K562 (cell line): ENCODE results near the gene MYLK4. TPM values are rescaled to one million over a fixed set of nuclear protein-coding genes. Genes with fewer than 3 reads are reported as not detected.

Source experiments
- ATAC-seq: fragments of 200-7000 bp; cut with Tn5 transposase; 3 replicates; pipeline ENCODE4 v1.9.1; 2020; ENCODE audit warnings: moderate library complexity
- BruUV-seq: library from RNA; stranded (reverse); fragments of 400-500 nt; replicated peaks from 2 replicates; lab custom pipeline; 2021; lab: Mats Ljungman, UMichigan
- CTCF ChIA-PET: fragments of 300-600 bp; formaldehyde crosslinking; extraction: SDS; loops from one replicate; lab custom pipeline; 2021; ENCODE audit warnings: low intra/inter-chr PET ratio; lab: Yijun Ruan, JAX
- POLR2A ChIA-PET: fragments of 300-600, 350-650 bp; sonication (Branson Sonifier 250); formaldehyde crosslinking; extraction: SDS; loops from one replicate; lab custom pipeline; 2021; ENCODE audit warnings: antibody characterized with exemption, inconsistent platforms; lab: Yijun Ruan, JAX
- DNase-seq, 4 experiments: peaks; one replicate each; pipeline versions ENCODE4 v3.0.0 to v3.0.0-alpha.2; 2011 to 2018; ENCODE audit warnings: low spot score in 3 of 4, mixed read lengths in 3 of 4; ENCODE audit errors: extremely low read depth in 1 of 4
- FAIRE-seq: peaks from 2 replicates; lab custom pipeline; 2011; peaks lifted over from hg19 to GRCh38; lab: Jason Lieb, UNC
- H2AFZ ChIP-seq: 2 replicates; pipeline ENCODE4 v1.6.0; 2011; ENCODE audit warnings: low read depth, low read length, control low read depth, inconsistent platforms
- H3K27ac ChIP-seq: fragments of 200-600 bp; 3 replicates; pipeline ENCODE4 v1.8.0; 2011; ENCODE audit warnings: low read depth, mild to moderate bottlenecking, control low read depth, inconsistent platforms, low read length, moderate library complexity, mixed read lengths; ENCODE audit errors: extremely low read depth
- H3K27me3 ChIP-seq, 2 experiments: fragments of 300-600 bp in 1 of 2; 2 replicates in 1 of 2; 3 replicates in 1 of 2; pipeline versions ENCODE4 v1.6.0 to v1.8.0; 2011; ENCODE audit warnings: inconsistent platforms in 2 of 2, low read length in 2 of 2, mild to moderate bottlenecking in 1 of 2, mixed read lengths in 1 of 2, moderate library complexity in 1 of 2; ENCODE audit not compliant: control insufficient read depth in 2 of 2, insufficient read depth in 2 of 2
- H3K36me3 ChIP-seq: fragments of 300-600 bp; 3 replicates; pipeline ENCODE4 v1.8.0; 2011; ENCODE audit warnings: mild to moderate bottlenecking, low read length, inconsistent platforms; ENCODE audit not compliant: control insufficient read depth, insufficient read depth
- H3K4me1 ChIP-seq, 2 experiments: fragments of 200-600 bp in 1 of 2; replicated peaks in 1 of 2; 2 replicates in 1 of 2; 3 replicates in 1 of 2; pipeline versions ENCODE4 v1.5.1 to v1.8.0; 2011; ENCODE audit warnings: inconsistent platforms in 2 of 2, low read length in 2 of 2, mild to moderate bottlenecking in 1 of 2, mixed read lengths in 1 of 2, moderate library complexity in 1 of 2; ENCODE audit not compliant: control insufficient read depth in 2 of 2, insufficient read depth in 2 of 2
- H3K4me2 ChIP-seq: 2 replicates; pipeline ENCODE4 v1.6.1; 2011; ENCODE audit warnings: low read length, control low read depth, inconsistent platforms, mixed read lengths; ENCODE audit not compliant: insufficient read depth
- H3K4me3 ChIP-seq: fragments of 200-600 bp; sonication (generic), shearing (Covaris generic); 2 replicates; pipeline ENCODE4 v1.5.1; 2016; ENCODE audit warnings: control low read depth, inconsistent platforms
- H3K79me2 ChIP-seq: fragments of 200-600 bp; 3 replicates; pipeline ENCODE4 v1.8.0; 2011; ENCODE audit warnings: low read length, inconsistent platforms; ENCODE audit not compliant: control insufficient read depth, insufficient read depth
- H3K9ac ChIP-seq, 2 experiments: 2 replicates each; pipeline versions ENCODE4 v1.6.0 to v1.6.1; 2011; ENCODE audit warnings: low read depth in 2 of 2, low read length in 2 of 2, control low read depth in 1 of 2, inconsistent platforms in 1 of 2, mild to moderate bottlenecking in 1 of 2, mixed read lengths in 1 of 2; ENCODE audit not compliant: insufficient read depth in 1 of 2
- H3K9me1 ChIP-seq: one replicate; pipeline ENCODE4 v1.6.0; 2011; ENCODE audit warnings: inconsistent platforms, mild to moderate bottlenecking, low read length, moderate library complexity; ENCODE audit not compliant: control insufficient read depth, insufficient read depth
- H3K9me3 ChIP-seq: replicated peaks from 2 replicates; pipeline ENCODE4 v1.5.1; 2011; ENCODE audit warnings: low read depth, low read length, inconsistent platforms; ENCODE audit not compliant: control insufficient read depth, insufficient read depth
- H4K20me1 ChIP-seq: replicated peaks from 2 replicates; pipeline ENCODE4 v1.6.1; 2011; ENCODE audit warnings: low read length, inconsistent platforms, mixed read lengths; ENCODE audit not compliant: control insufficient read depth, insufficient read depth
- ADNP ChIP-seq: fragments of 200-800 bp; sonication (Bioruptor generic); IDR thresholded peaks from 2 replicates; pipeline ENCODE4 v1.6.1; 2016; ENCODE audit warnings: missing genetic modification characterization, missing compliant biosample characterization
- BCOR ChIP-seq: fragments of 450-650 bp; IDR thresholded peaks from 2 replicates; pipeline ENCODE4 v1.6.1; 2016
- RBM25 ChIP-seq: fragments of 200-400 bp; formaldehyde crosslinking; IDR thresholded peaks from 2 replicates; pipeline ENCODE4 v1.6.1; 2018; ENCODE audit warnings: low read length, low read depth, moderate library complexity; ENCODE audit not compliant: severe bottlenecking
- ZNF140 ChIP-seq: fragments of 250-450 bp; sonication (Bioruptor Pico); IDR thresholded peaks from 2 replicates; pipeline ENCODE4 v1.8.0; 2021; ENCODE audit warnings: moderate library complexity, mild to moderate bottlenecking, inconsistent platforms
- ZNF197 ChIP-seq: fragments of 200-800 bp; sonication (Bioruptor generic); IDR thresholded peaks from 2 replicates; pipeline ENCODE4 v1.6.1; 2016; ENCODE audit warnings: low read depth, missing genetic modification characterization, missing compliant biosample characterization
- ZNF24 ChIP-seq: fragments of 450-650 bp; IDR thresholded peaks from 2 replicates; pipeline ENCODE4 v1.6.1; 2016
- ZNF436 ChIP-seq: fragments of 250-450, 450-650 bp; sonication (Bioruptor Pico); formaldehyde crosslinking; IDR thresholded peaks from 2 replicates; pipeline ENCODE4 v1.7.0; 2020; ENCODE audit warnings: mild to moderate bottlenecking
- WGBS: fragments of 100-300 bp; shearing (Covaris generic); methylation state at CpG from one replicate; pipeline ENCODE4 v1.1.6; 2016; ENCODE audit warnings: low coverage, mixed read lengths; ENCODE audit not compliant: insufficient coverage; ENCODE audit errors: missing lambda C conversion rate; 5-methylcytosine and 5-hydroxymethylcytosine counted together
- in situ Hi-C: fragments of 300-500 bp; cut with MboI; formaldehyde crosslinking; loops from 4 replicates; pipeline ENCODE4 v1.15.0; 2018; ENCODE audit warnings: inconsistent platforms, mixed read lengths
- intact Hi-C: fragments of 100-400 bp; cut with micrococcal nuclease; formaldehyde crosslinking; loops from 2 replicates; pipeline ENCODE4 v1.14.2; 2022
- polyA plus RNA-seq, 8 experiments: library from polyadenylated mRNA; depleted of rRNA in 4 of 8; stranded (reverse) in 5 of 8; unstranded in 3 of 8; fragments of >200 nt; fragmentation: Nextera tagmentation in 2 of 8; fragmentation: Illumina TruSeq in 1 of 8; extraction: Ambion mirVana in 2 of 8; extraction: Trizol in 1 of 8; gene quantifications; 2 replicates each; pipeline versions ENCODE4 v1.2.1 to v1.2.3, GENCODE V29; 2011 to 2014; ENCODE audit warnings: inconsistent platforms in 1 of 8, missing spikeins in 1 of 8
- total RNA-seq, 7 experiments: library from RNA; depleted of rRNA in 6 of 7; stranded (reverse); fragments of >200 nt in 6 of 7; fragmentation: Illumina TruSeq in 2 of 7; extraction: Trizol in 2 of 7; gene quantifications; 2 replicates each; pipeline versions ENCODE4 v1.2.1 to v1.2.3, GENCODE V29; 2011 to 2021; ENCODE audit warnings: low replicate concordance in 1 of 7

The MYLK4 gene
- total and polyA plus RNA-seq, 9 of the 15 experiments (the other 6 are each of a cell fraction or from before 2014, with no cell fraction given), result 0.01 to 0.15 (median 0.06) TPM

DNA sequence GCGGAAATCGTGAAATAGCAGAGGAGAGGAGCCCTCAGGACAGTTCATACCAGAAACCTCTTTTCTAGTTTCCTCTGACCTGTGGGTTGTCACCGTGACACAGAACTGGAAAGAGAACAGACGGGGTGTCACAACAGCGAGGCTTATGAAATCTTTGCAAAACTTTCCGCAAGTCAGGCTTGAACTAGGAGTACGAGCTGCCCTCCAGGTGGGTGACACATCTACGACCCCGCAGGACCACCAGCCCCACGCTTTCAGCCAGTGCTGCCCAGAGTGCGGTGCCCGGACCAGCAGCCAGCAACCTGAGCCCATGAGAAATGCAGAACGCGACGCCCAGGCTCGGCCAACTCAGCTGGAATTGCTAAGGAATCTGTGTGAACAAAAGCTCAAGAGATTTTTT is 45.2 kb upstream of the MYLK4 start:
- ATAC-seq (no peak), DNase-seq (no peak), FAIRE-seq (no peak)
- ChIA-PET POLR2A (interaction anchor here (1.8 to 2.8 kb wide), 2 partner anchors 13 to 19 kb away, joined by 4 to 12 read pairs; no protein-coding TSS in a partner anchor), CTCF (no interaction called here)
- BruUV-seq, result no TSS peak
- WGBS, result 96% methylated on average over 16 of the region's 16 CpGs
- no peak overlapping the region for H3K4me3 ChIP-seq
- H3K27me3 ChIP-seq, result no peaks in the 10 kb centered on the region
- in situ Hi-C loops (no loop called here), intact Hi-C loops (no loop called here)
- H3K79me2 ChIP-seq, result no peaks in the 10 kb centered on the region
- H3K4me1 ChIP-seq, result peaks cover 13 to 14% of the 10 kb centered on the region in 2 experiments
- H3K9me3 ChIP-seq, result 0 out of 2 replicates have a peak, but pooled peaks cover 4% of the 10 kb centered on the region
- H3K4me2 ChIP-seq, result no peak overlapping the region
- no peak overlapping the region for H3K9ac ChIP-seq
- no peaks in the 10 kb centered on the region for H3K36me3 ChIP-seq
- no peak for TF ChIP-seq ZNF140 (CRISPR knock-in tag)
- H2AFZ ChIP-seq, result no peak overlapping the region
- no peaks in the 10 kb centered on the region for H3K9me1 ChIP-seq
- H3K27ac ChIP-seq, result no peak overlapping the region
- no peaks in the 10 kb centered on the region for H4K20me1 ChIP-seq

DNA sequence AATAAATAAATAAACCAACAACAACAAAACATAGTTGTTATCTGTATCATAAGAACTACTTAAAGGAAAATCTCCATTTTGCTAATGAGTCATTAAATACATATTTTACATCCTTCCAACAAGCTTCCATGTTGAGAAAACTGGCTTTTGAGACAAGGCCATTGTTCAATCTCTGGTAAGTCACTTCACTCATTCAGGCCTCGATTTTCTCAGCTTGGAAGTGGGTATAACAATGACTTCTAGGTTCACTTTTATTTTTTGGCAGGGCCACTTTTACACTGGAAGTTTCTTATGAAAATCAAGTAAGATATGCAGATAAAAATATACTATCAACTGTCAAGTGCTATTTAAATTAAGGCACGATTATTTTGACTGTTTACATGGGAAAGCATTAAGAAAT is 44.4 kb upstream of the MYLK4 start:
- no peak overlapping the region for H3K9ac ChIP-seq
- no peaks in the 10 kb centered on the region for H4K20me1 ChIP-seq
- no peak overlapping the region for H3K4me2 ChIP-seq
- no peak overlapping the region for H2AFZ ChIP-seq
- H3K79me2 ChIP-seq, result no peaks in the 10 kb centered on the region
- no peak overlapping the region for H3K27ac ChIP-seq
- intact Hi-C loops (no loop called here), in situ Hi-C loops (no loop called here)
- H3K36me3 ChIP-seq, result no peaks in the 10 kb centered on the region
- H3K4me3 ChIP-seq, result no peak overlapping the region
- 26% methylated on average over 2 of the region's 2 CpGs for WGBS
- no peaks in the 10 kb centered on the region for H3K27me3 ChIP-seq
- DNase-seq (no peak), ATAC-seq (no peak), FAIRE-seq (no peak)
- ChIA-PET CTCF (no interaction called here), POLR2A (interaction anchor here (2.8 kb wide), 1 partner anchor 12 kb away, joined by 12 read pairs; no protein-coding TSS in a partner anchor)
- TF ChIP-seq ZNF24 (peak; percentile 88), ZNF197 (CRISPR knock-in tag) (no peak), RBM25 (peak; percentile 94), BCOR (peak; percentile 89), ZNF436 (CRISPR knock-in tag) (no peak), ADNP (tag) (peak; percentile 79)
- no TSS peak for BruUV-seq
- H3K9me3 ChIP-seq, result 0 out of 2 replicates have a peak, but pooled peaks cover 4% of the 10 kb centered on the region
- no peaks in the 10 kb centered on the region for H3K9me1 ChIP-seq
- H3K4me1 ChIP-seq, result peaks cover 11 to 13% of the 10 kb centered on the region in 2 experiments
